GM18519 (cell line): ENCODE data around the gene FUOM.

ENCODE experiments used
- ATAC-seq: cut with Tn5 transposase; IDR thresholded peaks from one replicate; pipeline ENCODE4 v1.9.1; 2021; ENCODE audit warnings: mild to moderate bottlenecking, moderate library complexity; ENCODE audit not compliant: unreplicated experiment, low FRiP score

FUOM gene, protein sequence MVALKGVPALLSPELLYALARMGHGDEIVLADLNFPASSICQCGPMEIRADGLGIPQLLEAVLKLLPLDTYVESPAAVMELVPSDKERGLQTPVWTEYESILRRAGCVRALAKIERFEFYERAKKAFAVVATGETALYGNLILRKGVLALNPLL

DNA sequence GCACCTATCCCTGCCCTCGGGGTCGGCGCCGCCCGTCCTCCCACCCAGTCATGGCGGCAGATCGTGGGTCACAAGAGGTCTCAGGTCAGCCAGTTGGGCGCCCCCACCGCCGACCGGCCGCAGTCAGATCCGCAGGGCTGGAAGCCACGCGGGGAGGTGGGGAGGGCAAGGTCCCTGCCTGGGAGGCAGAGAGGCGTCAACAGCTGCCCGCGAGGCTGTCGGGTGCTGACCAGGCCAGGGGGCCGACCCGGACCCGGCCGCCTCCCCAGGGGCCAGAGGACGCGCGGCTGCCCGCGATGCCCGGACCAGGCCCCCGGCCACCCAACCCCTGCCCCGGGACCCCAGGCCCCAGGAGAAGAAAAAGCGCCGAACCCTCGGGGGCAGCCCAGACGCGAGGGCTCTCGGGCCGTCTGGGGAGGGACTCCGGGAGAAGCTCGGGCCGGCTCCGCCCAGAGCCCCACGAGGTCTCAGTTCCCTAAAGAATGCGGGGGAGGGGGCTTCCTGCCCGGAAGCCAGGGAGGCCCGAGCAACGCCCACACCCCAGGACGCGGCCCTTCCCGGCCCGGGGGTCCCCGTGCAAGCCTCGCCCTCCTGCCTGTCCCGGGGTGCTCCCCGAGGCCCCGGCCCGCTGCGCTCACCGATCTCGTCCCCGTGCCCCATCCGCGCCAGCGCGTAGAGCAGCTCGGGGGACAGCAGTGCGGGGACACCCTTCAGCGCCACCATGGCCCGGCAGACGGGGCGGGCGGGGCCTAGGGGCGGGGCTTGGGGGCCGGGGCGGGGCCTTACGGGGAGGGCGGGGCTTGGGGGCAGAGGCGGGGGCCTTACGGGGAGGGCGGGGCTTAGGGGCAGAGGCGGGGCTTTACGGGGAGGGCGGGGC, at the start of gene FUOM:
Gene FUOM, minus strand, starts transcription at position 735 of the 877 bp plus-strand sequence. Its CDS starts 12 bp downstream, at position 723.
- ATAC-seq = peak; percentile 59

DNA sequence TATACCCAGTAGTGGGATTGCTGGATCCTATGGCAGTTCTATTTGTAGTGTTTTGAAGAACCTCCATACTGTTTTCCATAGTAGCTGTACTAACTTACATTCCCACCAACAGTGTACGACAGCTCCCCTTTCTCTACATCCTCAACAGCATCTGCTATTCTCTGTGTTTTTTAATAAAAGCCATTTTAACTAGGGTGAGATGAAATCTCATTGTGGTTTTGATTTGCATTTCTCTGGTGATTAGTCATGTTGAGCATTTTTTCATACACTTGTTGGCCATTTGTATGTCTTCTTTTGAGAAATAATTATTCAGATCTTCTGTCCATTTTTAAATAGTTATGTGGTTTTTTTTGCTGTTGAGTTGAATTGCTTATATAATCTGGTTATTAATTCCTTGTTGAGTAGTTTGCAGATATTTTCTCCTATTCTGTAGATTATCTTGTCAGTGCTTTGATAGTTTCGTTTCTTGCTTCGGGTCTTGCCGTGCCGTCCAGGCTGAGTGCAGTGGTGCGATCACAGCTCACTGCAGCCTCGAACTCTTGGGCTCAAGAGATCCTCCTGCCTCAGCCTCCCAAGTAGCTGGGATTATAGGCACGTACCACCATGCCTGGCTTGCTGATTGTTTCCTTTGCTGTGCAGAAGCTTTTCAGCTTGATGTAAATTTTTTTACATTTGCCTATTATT, 48.2 kb upstream of the FUOM start:
- ATAC-seq = peak; percentile 40

DNA sequence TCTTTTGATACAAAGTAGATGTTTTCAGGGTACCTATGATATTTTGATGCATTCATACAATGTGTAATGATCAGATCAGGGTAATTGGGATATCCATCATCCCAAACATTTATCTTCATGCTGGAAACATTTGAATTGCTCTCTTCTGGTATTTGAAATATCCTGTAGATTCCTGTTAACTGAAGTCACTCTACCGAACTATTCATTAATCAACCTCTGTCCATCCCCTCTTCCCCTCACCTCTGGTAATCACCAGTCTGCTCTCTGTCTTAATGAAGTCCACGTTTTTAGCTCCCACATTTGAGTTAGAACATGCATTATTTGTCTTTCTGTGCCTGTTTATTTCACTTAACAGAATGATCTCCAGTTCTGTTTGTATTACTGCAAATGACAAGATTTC, 47.5 kb upstream of the FUOM start:
- no peak for ATAC-seq

DNA sequence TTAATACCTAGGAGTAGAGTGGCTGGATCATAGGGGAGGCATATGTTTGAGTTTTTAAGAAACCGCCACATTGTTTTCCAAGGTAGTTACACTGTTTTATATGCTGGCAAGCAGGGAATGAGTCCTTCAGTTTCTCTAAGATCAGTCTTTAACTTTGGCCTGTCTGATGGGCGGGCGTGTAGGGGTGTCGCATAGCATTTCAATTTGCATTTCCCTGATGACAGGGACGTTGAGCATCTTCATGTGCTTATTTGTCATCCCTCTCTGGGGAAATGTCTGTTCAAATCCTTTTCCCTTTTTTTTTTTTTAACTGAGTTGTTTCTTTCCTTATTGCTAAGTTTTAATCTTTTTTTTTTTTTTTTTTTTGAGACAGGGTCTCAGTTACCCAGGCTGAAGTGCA, 46.0 kb upstream of the FUOM start:
- ATAC-seq = no peak

DNA sequence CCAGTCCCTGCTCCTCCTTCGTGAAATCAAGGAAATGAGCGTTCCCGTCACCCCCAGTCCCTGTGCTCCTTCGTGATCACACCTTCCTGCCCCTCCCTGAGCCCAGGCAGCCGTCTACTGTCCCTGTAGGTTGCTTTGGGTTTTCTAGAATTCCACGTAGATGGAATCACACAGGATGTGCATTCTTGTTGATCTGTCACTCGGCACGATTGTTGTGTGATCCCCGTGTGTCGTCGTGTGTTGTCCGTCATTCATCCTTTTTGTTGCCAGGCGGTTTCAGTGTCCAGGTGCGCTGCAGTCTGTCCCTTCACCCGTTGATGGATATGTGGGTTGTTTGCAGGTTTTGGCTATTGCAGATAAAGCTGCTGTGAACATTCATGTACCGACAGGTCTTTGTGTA, 45.5 kb upstream of the FUOM start:
- ATAC-seq = no peak

DNA sequence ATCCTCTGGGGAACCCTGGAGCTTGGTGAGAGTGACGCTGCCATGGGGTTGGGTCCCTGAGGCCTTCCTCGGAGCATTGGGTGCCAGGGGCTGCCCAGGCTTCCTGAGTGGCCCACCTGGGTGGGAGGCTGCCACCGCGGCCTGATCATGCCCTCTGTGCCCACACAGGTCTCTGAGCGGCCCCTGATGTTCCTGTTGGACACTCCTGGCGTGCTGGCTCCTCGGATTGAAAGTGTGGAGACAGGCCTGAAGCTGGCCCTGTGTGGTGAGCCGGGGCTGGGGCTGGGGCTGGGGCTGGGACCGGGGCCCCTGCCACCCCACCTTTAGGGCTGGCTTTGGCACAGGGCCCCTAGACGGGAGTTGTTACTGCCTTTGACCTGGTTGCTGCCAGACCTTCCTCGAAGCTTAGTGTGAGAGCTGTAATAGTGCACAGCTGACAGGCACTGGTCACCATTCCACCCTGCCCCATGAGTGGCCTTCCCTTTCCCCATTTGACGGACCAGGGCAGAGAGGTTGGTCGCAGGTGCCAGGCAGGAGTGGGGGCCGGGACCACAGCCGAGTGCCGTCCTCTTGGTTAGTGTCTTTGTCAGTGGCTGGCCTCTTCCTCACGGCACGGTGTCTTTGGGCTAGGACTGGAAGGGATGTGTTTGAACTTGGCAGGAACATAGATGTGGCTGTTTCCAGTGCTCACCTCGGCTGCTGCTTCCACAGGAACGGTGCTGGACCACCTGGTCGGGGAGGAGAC, 44.3 kb upstream of the FUOM start:
- no peak for ATAC-seq

DNA sequence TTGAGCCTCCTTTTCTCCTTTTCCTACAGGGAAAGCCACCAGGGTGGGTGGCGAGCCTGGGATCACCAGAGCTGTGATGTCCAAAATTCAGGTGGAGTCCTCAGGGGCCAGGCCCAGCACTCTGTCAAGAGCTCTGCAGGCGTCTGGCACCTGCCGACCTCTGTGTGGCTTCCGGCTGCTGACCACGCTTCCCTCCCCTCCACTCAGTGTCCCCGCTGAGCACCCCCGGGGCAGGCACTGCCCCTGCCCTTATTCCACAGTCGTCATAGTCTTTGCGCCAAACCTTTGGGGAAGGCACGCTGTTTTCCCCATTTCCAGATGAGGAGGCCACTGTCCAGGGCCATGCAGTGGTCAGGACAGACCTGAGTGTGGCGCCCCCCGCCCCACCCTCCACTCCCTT, 43.7 kb upstream of the FUOM start:
- no peak for ATAC-seq

DNA sequence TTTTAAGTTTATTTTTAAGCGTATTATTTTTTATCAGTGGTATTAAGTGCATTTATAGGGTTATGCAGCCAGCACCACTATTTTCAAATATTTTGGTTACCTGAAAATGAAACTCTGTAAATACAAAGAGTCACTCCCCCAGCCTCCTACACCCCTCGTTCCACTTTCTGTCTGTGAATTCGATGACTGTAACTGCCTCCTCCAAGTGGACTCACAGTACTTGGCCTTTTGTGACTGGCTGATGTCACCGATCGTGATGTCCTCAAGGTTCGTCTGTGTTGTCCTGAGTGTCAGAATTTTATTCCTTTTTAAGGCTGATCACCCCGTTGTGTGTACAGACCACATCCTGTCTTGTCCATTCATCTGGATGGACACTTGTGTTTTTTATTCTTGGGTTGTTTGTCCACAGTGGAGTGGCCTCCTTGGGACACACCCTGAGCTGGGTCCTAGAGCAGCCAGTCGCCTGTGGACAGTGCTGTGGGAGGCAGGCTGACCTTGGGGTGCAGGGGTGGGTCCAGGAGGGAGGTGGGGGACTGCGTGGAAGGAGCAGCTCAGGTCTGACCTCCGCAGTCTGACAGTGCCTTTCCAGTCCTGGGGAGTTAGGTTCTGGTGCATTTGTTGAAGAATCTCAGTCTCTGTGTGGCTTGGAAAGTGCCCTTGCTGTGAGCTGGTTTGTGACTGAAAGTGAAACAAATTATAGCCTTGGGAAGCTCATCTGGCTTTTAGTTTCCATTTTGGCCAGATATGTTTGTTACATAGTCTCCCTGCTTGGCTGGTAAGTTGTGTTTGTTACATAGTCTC, 43.0 kb upstream of the FUOM start:
- peak; percentile 68 for ATAC-seq

DNA sequence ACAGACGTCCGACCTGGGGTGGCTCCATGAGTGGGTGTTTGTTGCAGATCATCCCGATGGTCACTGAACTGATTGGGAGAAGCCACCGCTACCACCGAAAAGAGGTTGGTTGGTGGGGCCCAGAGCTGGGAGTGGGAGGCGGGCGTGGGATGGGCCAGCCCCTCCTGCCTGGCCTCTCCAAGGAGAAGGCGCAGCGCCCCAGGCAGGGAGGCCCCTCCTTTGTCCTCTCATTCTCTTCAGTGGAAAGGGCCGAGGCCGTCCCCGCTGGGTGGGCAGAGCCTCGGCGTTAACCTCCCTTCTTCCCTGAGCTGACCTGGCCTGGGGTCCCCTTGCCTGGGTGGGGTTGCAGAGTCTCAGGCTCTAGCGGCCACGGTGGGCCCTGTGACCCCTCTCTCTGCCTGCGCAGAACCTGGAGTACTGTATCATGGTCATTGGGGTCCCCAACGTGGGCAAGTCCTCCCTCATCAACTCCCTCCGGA, 41.3 kb upstream of the FUOM start:
- ATAC-seq = no peak

DNA sequence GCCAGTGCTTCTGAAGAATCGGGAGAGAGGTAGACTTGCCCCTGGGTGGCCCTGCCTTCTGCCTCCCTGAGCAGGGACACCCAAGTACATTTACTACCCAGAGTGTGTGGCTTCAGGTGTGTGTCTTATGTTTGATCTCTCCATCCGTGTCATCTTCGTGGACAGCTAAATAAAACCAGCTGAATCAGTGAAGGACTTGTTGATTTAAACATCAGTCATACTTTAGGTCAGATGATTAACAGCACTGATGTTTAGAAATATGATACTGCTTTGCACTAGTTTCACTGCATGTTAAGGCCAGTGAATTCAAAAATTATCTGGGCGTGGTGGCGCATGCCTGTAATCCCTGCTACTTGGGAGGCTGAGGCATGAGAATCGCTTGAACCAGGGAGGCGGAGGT, 40.1 kb upstream of the FUOM start:
- no peak for ATAC-seq

DNA sequence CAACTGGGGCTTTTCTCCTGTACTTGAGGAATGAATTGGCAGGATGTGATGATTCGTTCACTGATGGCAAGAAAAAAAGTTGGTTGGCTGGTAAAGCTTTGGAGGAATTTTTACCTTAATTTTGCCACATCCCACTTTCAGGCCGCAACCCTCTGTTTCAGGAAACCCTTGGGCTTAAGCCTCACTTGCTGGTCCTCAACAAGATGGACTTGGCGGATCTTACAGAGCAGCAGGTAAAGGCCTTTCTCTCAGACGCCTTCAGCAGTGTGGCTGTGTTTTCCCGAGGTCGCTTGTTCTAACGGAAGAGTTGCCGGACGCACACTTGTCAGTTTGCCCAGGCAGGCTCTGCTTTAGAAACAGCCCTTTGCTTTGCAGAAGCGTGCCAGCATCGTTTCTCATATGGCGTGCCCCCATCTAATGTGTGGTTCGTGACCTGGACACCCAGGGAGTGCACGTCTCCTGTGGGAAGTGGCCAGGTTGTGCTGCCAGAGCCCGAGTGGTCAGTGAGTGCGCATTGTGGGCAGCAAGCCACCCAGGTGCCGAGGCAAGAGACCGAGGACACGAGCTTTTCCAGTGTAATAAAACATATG, 38.3 kb upstream of the FUOM start:
- ATAC-seq = no peak

DNA sequence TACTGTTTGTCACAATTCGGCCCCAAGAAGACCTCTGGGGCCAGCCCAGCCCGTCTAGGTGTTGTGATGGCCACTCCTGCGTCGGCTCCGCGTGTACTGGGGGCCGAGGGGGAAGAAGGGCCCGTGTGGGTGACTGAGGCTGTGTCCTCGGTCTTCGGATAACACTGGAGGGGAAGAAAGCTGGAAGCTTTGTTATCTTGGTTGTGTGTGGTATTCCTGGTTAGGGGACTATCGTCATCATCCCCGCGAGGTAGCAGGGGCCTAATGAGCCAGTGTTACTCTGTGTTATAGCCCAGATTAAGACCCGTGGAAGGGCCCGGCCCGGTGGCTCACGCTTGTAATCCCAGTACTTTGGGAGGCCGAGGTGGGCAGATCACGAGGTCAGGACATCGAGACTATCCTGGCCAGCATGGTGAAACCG, 37.0 kb upstream of the FUOM start:
- ATAC-seq = no peak

DNA sequence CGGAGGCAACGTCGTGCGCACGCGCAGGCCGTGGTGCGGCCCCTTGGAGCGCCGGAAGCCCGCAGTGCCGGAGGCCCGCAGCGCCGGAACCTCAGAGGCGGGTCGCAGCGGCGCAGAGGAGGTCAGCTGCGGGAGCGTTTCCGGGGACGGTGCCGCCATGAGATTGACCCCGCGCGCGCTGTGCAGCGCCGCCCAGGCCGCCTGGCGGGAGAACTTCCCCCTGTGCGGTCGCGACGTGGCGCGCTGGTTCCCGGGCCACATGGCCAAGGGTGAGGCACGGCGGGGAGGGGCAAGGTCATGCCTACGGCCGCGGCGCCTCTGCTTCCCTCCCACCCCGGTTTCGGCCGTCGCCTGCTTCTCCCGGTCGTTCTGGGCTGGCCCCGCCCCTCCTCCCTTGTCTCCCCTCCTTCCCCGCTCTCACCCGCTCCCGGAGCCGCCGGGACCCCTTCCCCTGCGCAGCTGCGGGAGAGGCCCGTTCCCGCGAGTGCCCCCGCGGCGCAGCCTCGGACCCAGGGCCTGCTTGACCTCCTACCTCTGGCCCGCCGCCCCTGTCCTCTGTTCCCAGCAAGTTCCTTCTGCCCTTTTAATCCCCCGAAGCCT, 36.3 kb upstream of the FUOM start, which contains the start of gene MTG1:
Gene MTG1, plus strand, starts transcription at position 94 of the 600 bp plus-strand sequence. Its CDS starts 64 bp downstream, at position 158.
- peak; percentile 48 for ATAC-seq

DNA sequence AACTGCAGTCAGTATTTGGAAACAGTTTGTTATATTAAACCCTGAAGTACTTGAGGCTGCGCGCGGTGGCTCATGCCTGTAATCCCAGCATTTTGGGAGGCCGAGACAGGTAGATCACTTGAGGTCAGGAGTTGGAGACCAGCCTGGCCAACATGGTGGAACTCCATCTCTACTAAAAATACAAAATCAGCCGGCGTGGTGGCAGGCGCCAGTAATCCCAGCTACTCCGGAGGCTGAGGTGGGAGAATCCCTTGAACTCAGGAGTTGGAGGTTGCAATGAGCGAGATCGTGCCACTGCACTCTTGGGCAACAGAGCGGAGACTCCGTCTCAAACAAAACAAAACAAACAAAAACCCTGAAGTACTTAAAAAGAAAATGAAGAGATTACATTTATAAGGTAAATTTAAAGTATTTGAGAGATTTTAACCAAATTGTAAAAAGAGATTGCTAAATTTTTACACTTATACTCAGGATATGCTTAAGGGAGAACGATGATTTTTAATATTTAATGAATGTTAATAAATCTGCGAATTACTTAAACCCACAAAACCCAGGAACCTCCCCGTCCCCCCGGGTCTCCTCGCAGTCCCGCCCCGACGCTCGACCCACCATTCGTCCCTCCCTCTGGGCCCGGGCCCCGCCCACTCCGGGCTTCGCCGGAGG, 35.7 kb upstream of the FUOM start:
- no peak for ATAC-seq

DNA sequence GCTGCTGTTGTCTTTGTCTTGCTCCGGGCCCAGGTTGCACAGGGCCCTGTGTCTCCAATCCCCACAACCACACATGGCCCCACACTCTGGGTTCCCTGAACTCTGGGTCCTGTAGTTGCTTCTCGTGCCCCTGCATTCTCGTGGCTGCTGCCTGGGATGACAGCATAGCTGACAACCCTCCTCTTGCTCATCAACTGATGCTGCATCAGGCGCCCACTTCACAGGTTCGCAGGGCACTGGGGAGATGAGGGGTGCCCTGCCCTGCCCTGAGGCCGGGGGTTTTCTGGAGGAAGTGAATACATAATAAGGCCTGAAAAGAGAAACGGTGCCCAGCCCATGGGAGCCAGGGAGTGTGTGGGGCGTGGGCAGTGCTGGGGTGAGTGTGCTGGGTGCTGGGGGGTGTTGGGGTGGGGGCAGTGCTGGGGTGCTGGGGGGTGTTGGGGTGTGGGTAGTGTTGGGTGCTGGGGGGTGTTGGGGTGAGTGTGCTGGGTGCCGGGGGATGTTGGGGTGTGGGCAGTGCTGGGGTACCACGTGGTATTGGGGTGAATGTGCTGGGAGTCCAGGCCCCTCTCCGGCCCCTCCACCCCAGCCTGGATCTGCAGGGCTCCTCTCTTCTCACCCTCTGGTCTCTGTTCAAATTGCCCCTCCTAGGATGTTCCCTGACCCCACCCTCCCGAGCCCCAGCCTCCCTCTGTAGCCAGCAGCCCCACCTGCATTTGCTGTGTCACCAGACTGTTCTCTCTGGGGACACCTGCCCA, 34.1 kb upstream of the FUOM start:
- no peak for ATAC-seq

DNA sequence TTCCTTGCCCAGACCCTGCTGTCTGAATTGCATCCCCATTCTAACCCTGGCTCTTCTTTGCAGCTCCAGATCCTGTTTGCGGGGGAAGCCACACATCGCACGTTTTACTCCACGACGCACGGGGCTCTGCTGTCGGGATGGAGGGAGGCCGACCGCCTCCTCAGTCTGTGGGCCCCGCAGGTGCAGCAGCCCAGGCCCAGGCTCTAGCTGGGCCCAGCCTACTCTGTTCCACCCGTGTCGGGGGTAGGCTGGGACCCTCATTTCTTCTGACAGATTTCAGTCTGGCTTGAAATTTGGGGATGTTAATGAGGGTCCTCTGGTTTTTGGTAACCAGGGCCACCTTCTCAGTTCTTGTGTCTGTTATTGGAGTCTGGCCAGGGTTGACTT, 33.4 kb upstream of the FUOM start:
- no peak for ATAC-seq

DNA sequence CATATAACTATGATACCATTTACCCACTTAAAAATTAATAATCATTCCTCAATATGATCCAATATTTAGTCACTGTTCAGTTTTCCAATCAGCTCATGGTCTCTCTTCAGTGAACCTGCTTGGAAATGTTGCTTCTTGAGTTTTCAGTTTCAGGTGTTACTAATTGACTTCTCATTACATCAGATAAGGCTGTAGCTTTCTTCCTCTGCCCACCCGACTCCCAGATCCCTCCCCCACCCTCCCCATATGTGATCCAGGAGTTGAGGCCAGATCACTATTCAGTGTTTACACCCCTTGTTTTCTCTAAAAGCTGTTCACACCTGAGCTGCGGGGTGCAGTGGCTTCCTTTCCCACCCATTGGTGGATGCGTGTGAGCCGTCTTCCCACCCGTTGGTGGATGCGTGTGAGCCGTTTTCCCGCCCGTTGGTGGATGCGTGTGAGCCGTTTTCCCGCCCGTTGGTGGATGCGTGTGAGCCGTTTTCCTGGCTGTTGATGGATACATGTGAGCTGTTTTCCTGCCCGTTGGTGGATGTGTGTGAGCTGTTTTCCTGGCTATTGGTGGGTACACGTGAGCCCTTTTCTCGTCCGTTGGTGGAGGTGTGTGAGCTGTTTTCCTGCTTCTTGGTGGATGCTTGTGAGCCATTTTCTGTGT, 32.9 kb upstream of the FUOM start:
- ATAC-seq = no peak
